HG03439 (cell line): ENCODE results near the gene BACH1.

Source experiments
- ATAC-seq: cut with Tn5 transposase; IDR thresholded peaks from one replicate; pipeline ENCODE4 v1.9.1; 2021; ENCODE audit warnings: mild to moderate bottlenecking, moderate library complexity; ENCODE audit not compliant: unreplicated experiment

BACH1 gene

GRCh38 chr21:29290240-29290639 is 8.5 kb upstream of the BACH1 start:
- no peak for ATAC-seq

DNA sequence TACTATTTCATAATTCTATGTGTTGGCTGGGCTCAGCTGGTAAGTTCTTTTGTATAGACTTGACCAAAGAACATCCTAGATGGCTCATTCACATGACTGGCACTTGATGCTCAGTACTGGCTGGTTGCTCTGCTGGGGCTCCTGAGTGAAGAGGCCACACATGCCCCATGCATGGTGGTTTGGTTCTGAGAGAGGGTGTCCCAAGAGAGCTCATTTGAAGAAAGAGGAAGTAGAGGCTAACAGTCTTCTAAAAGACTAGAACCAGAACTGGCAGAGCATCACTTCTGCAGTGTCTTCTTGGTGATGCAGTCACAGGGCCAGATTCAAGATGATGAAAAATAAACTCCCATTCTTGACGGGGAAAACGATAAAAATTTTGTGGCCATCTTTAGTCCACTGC is 5.2 kb upstream of the BACH1 start:
- peak; percentile 54 for ATAC-seq

- no peak for ATAC-seq
Measured at GRCh38 chr21:29295066-29295650, 3.6 kb upstream of the BACH1 start.

- ATAC-seq = no peak
Measured at GRCh38 chr21:29296446-29296845, 2.3 kb upstream of the BACH1 start.

DNA sequence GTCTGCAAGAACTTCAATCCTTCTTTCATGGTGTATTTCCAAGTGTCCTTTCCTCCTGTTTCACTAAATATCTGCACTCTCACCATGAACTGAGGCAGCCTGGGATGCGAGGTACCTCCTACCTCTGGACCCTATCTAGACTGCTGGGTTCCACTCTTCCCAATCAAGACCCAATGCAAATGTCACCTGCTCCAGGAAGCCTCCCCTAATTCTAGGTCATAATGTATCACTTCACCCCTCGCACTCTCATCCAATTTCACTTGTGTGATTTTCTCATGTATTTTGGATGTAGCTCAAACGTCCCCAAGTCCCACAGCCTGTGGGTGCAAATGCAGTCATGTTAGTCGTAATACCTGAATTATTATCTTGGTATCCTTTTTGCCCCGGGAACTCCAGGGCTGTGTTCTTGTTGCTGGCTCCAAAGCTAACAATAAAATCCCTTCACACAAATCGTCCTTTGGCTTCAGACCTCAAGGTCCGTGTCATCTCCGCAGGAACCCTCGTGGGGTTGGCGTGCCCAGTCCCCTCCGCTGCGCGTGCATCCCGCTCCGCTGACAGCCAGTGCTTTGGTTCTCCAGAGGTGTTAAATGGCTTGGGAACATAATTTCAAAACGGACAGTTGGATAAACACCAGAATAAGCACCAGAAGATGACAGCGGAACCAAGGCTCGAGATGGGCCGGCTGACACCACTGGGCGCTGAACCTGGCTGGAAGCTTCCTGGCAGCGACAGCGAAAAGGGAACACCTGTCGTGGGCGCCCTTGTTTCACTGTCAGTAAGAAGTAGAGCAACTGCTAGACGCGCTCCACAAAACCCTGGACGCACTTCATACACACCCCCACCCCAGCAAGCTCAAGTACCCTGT is 1.0 kb upstream of the BACH1 start:
- ATAC-seq = no peak

GRCh38 chr21:29299046-29299915 is 559 bp downstream of the BACH1 start:
- peak; percentile 12 for ATAC-seq

DNA sequence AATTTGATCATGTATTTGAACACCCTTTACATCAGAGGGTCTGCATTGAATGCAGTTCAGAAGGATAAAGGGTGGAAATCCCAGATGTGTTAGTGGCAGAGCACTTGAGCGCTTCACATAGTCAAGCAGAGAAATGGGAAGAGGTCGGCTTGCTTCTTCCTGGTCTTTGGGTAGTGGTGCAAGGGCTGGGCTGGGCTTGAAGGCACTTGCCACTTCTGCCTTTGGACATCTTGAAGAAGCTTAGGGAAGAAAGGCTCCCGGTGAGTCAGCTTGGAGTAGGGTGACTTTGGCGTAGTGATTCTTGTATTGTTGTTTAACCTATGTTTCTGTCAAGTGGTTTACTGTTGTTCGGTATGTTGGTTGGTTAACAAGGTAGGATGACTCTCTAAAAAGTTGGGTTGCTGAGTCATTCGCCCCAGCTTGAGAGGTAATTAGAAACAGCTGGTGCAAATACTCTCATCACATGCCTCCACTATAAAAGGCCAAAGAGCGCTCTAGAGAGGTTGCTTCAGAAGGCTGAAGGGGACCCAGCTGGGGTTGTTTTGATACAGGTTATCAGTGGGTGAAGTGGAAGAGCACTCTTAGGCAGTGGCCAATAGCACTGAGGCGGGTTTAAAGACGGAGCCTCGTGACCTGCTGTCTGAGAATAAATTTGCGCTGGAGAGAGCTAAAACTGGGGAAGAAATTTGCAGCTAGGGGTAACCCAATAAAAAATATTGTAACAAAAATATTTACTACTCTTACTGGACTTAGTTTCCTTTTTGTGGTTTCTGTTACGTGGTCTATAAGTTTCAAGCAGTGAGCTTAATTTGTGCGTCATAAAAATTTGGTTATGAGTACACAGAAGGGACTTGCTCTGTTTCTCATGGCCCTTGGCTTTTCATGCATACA is 1.4 kb downstream of the BACH1 start:
- ATAC-seq = peak; percentile 70

GRCh38 chr21:29300807-29301138 is 2.1 kb downstream of the BACH1 start:
- ATAC-seq = no peak

- ATAC-seq = no peak
Measured at GRCh38 chr21:29301691-29302090, 3.0 kb downstream of the BACH1 start.

GRCh38 chr21:29302359-29302875 is 3.7 kb downstream of the BACH1 start:
- no peak for ATAC-seq

- ATAC-seq = no peak
Measured at GRCh38 chr21:29303288-29303687, 4.6 kb downstream of the BACH1 start.

DNA sequence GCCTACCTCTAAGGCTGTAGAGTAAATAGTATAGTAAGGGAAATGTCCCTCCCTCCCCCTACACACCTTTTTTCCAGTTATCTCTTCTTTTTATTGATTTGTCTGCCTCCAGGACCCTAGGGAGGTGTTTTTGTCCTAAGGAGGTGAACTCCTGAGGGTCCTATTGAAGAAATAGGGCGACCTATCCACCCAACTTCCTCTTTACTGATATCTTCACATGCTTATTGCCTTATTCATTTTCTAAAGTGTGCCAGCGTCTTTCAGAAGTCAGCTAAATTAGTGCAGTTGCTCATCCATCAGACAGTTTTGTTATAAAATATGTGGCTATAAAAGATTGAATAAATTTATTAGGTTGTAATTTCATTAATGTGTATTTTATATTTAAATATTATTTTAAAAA is 5.9 kb downstream of the BACH1 start:
- ATAC-seq = no peak

DNA sequence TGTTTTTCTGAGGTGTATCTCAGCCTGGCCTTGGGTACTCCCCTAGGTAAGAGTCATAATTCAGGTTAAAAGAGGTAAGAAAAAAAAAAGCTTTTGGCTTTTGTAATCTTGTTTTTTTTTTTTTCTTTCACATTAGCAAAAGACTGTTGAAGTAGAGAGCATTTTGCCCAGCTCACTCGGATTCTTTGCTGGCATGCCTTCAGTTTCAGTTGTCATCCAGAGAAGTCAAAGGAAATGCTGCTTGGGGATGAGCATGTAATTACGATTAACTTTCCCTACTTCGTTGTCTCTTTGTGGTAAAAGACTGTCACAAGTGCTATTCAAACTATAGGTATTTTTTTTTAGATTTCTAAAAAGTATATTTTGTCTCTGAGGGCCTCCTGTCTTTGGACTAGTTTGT is 6.3 kb downstream of the BACH1 start:
- no peak for ATAC-seq

GRCh38 chr21:29305561-29305960 is 6.8 kb downstream of the BACH1 start:
- no peak for ATAC-seq

DNA sequence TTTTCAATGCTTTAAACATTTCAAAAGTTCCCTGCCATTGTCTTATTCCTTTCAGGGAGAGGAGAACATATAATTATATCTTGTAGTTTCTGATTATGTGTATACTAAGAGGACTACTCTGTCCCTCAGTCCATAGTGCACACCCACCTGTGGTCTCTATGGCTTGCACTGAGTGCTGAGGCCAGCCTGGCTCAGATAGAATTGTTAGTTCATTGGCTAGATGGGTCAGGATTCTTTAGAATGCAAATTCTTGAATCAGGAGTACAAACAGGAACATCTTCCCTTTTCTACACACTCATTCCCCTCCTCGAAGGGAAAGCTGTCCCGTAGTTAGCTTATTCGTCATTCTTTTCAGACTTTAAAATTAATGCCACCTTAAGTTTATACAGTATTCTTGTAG is 8.2 kb downstream of the BACH1 start:
- no peak for ATAC-seq

- ATAC-seq = no peak
Measured at GRCh38 chr21:29307718-29308455, 9.2 kb downstream of the BACH1 start.

DNA sequence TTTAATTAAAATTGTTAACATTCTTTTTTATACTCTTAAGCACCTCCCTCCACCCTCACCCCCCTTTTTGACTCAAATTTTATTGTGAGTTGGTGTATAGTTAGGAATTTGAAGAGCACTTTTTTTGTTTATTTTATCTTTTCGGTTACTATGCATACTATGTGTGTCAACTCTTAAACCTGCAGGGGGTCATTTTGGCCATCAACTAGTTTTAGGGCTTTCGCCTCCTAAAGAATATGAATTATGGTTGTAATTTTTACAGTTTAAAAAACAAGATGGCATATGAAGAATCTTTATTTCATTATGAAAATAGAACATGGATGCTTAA is 9.7 kb downstream of the BACH1 start:
- ATAC-seq = no peak

DNA sequence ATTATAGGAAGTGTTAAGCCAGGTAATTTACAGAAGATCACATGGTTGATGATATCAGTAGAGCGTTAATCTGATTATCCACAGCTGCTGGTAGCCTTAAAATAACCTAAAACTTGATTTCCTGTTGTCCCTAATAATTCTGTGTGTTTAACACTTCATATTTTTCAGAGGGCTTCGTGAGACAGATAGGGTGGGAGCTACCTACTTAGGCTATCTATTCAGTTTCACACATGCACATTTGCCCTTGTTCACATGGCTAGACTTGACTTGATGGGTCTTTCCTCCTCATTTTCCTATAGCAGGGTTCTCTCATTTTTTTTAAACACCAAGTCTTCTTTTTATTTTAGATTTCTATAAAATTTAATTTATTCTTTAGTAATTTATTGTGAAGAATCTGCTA is 11.0 kb downstream of the BACH1 start:
- ATAC-seq = no peak

DNA sequence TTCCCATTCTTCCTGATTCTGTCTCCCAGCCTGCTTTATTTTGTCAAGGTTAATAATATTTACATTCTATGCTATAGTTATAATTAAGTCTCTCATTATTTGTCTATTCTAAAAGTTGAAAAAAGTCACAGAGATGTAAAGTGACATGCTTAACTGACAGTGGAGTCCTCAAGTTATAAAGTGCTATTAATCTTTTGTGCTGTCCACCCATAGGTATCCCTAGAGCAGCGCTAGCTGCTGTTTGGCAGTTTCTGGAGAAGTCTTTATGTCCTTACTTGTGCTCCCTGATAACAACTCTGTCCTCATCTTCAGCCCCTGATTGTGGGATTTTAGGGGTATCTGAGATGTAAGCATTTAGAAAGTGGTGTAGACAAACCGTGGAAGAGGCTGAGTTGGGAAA is 13.1 kb downstream of the BACH1 start:
- no peak for ATAC-seq

DNA sequence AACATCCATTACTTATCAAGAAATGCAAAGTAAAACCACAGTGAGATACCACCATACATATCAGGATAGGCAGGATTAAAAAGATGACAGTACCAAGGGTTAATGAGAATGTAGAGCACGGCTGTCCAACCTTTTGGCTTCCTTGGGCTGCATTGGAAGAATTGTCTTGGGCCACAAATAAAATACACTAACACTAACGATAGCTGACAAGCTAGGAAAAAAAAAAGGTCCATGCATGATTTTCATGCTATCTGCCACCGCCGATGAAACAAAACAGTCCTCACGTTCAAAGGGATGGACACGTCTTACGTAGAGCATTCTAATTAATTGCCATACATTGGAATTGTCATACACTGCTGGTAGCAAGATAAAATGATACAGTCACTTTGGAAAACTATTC is 14.3 kb downstream of the BACH1 start:
- no peak for ATAC-seq
